AG20443 (cell line): ENCODE data around the gene GABRB1.
A peak's percentile ranks its signal among the peaks of the same experiment; 100 is the strongest.

ENCODE experiments used
- DNase-seq: peaks from one replicate; pipeline ENCODE4 v3.0.0; 2012; ENCODE audit warnings: low spot score, mixed read lengths

Gene GABRB1

DNA sequence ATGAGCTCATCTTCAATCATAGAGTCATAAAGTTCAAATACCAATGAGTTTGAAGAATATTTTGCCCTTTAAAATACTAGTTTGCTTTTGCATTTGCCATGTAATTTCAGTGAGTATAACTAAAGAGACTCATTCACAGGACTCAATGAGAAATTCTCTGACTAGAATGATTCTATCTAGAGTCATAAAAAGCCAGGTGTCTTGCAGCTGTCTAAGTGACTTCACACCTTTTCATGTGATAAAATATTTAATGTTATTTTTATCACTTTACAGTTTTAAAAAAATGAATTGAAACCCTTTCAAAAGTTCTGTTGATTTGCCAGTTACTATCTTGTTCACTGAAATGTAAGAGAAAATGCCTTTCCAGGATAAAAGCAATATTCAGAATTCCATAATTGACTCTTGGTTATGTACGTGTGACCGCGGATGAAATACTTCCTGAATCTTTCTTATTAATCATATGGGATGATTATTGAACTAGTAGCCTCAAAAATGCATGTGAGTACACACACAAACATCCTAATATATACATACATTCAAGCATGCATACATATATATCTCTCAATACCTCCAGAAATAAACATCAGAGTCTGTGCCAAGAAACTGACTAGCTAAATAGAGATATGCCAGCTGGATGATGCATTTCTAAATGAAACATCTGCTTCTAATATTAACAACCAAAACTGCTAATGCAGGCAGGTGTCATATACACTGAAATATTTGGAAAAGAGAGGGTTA lies 87.0 kb downstream of the GABRB1 start:
- DNase-seq: no peak

DNA sequence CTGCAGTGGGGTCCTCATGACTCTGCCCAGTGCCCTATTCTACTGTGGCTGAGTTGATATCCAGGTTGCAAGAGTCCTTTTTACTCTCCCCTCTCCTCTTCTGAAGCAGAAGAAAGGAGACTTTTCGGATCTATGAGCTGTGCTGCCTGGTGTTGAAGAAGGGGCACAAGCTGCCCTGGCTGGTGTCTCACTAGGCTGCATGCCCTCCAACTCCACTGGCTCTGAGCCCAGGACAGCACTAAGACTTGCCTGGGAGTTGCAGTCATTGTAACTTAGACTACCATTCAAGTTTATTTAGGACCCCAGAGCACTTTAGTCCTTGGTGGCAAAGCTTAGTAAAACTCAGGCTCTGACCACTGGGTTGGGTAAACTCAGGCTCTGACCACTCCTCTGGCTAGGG lies 89.4 kb downstream of the GABRB1 start:
- no peak for DNase-seq

DNA sequence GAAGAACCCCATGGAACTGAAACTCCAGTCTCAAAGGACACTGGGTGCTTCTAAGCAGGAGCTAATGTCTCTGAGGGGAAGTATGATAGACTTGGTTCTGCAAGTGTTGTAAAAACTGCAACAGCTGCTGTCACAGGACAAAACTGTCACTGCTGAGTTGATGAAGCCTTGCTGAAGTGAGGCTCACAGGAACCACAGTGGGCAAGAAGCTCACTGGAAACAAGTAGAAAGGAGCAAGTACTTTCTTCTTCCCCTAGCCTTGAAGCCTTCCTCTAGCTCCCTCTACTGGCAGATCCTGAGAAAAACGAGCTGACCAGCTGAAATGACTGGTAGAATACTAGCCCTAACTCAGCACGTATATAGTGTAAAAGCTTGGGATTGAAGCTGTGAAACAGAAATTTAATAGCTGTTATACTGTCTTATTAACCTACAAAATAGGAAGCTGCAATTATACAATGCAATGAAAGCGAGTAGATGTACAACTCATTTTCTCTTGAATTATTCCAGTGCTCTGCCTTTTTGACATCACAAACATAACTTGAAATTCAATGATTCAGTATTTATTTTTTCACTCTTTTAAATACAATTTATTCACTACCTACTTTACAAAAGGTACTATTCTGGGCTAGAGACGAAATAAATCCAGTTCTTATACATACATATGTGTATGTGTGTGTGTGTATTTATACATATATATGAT lies 91.4 kb downstream of the GABRB1 start:
- DNase-seq: peak; percentile 66

DNA sequence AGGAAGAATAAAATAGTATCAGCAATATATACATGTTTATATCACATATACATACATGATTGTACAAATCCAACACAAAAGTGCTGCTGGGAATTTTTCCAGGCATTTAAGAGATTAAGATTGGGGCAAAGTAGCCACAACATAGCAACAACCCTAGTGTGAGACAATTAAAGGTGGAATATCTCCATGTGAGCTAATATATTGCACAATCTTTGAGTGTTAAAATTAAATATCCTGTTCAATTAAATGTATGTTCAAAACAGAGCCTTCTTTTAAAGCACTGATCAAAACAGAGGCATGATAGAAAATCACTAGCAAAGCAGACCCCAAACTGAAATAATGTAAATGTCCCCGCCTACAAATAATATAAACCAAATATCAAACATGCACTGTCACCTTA lies 97.6 kb downstream of the GABRB1 start:
- DNase-seq: no peak

DNA sequence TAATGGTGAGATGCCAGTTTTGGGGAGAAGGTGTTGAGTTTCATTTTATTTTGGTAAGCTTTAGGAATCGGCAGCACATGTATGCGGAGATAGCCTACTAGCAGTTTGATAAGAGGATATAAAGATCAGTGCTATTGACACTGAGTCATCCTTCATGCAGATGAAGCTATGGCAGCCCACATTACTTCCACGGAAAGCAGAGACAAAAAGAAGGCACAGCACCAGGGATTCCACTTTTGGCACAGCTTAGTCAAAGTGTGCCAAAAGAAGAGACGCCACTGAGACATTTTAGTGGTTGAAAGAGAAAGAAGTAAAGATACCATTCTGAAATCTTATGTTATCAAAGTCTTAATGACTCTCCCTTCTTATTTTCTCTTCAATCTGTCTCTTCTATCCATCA lies 103.8 kb downstream of the GABRB1 start:
- DNase-seq: no peak

DNA sequence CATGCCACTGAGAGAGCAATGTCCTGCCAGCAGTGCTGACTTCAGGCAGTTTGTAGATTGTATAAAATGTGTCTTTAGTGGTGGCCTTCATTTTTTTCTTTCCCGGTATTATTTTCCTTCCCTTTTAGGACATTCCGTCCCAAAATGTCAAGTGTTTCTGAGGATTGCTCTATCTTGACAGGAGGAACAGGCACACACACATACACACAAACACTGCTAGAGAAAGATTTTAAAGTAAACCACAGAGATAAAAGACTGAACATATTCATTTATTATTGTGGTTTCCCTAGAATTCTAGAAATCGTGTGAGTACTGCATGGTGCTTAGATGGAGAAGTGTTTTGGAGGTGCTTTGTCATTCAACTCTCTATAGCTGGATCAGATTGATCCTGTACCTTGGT lies 111.9 kb downstream of the GABRB1 start:
- DNase-seq: no peak

DNA sequence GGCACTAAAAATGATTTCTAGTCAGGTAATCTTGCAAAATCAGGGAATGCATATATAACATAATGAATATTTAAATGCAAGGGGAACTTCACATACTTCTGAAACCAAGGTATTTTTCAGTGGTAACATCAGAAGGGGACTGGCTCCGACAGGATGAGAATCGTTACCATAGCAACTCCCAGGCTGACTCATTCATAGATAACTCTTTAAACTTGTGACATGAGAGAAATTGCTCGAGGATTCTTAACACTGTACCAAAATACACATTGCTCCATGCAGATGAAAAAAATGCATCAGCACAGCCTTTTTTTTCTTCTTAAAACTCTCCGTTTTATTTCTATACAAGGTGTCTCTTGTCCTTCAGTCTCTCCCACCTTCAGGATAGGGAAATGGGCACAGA lies 114.3 kb downstream of the GABRB1 start:
- no peak for DNase-seq

DNA sequence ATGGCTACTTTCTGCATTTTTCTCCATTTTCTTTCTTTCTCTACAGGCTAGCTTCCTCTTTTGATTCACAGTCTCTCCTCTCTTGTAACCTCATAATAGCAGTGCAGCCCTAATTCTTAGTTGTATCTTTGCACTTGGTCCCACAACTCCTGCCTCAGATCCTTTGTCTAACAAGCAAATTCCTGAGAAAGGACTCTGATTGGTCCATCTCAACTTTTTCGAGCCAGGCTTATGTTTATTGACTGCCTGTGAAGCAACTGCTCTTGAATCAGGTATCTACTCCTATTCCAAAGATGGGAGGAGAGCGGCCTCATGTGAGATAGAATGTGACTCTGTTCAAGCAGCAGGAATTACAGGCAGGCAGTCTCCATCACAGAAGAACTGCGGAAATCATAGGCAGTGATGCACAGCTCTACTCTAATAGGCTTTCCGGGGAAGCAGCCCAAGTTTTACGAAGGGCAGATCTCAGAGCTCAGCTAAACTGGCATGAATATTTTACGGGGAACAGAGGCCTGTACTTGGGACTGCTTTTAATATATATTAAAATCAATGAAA lies 123.5 kb downstream of the GABRB1 start:
- no peak for DNase-seq

DNA sequence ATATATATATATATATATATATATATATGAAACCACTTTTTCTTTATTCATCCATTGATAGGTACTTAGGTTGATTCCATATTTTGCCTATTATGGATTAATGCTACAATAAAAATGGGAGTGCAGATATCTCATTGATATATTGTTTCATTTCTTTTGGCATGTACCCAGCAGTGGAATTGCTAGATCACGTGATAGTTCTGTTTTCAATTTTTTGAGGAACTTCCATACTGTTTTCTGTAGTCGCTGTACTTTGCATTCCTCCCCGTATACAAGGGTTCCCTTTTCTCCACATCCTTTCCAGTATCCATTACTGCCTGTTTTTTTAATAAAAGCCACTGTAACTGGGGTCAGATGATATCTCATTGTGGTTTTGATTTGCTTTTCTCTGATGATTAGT lies 124.6 kb downstream of the GABRB1 start:
- no peak for DNase-seq

DNA sequence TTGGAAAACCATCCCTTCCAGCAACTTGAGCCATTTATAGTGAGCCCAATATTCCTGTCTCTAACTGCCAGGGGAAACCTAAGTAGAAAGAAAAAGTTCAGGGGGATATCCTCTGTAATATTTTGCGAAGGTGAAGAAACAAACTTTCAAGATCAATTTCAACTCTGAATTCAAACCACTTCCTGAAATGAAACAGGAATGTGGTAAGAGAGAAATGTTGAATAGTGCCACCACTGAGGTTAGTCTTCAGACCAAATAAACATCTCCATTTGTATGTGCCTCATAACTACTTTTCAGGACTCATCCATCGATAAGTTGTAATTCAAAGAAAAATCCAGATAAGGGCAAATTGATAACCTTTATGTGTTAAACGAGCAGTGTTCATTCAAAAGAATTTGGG lies 128.7 kb downstream of the GABRB1 start:
- no peak for DNase-seq

DNA sequence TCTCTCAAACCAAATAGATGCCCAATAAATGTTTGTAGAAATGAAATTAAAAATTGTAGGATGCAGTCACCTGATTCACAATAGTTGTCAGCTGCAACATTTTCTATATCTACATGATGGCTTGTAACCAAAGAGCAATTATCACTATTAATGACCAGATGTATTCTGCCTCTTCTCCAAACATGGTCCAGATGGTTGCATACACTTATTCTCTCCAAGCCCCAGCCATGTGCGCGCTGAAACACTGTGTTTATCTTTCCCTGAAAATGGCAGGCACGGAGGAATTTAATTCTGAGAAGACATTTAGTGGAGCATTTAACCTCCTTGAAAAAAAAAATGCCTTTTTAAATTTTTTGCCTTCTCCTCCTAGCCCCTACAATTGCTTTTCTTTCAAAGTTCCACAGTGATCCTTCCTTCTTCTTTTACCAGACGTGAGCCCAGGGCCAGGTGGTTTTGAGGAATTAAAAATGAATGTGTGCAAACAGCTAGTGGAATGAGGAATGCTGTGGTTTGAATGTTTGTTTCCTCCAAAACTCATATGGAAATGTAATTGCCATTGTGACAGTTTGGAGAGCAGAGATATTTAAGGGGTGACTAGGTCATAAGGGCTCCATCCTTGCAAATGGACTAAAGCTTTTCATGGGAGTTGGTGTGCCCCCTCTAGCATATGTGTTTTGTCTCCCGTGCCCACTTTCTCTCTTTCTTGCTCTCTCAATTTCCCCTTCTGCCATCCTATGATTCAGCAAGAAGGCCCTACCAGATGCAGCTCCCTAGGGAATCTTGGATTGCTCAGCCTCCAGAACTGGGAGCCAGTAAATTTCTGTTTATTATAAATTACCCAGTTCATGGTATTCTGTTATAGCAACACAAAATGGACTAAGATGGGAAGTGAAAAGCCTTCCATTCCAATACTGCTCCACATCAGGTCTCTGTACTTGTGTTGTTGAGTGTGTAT lies 136.0 kb downstream of the GABRB1 start:
- no peak for DNase-seq

DNA sequence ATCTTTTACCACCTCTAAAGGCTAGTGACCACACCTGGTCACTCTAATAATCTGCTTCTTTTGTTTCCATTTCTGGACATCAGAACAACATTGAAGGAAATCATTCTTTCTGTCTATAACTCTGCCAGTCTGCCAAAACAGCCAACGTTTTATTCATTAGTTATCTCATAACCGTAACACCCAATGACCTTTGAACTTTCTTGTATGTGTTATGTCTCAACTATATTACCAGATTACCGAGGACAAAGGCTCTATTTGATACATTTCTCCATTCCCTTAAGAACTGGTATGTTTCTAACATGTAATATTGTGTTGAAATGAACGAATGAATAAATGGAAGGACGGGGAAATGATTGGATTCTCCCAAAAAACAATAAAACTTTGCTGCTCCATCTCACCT lies 152.7 kb downstream of the GABRB1 start:
- DNase-seq: no peak

DNA sequence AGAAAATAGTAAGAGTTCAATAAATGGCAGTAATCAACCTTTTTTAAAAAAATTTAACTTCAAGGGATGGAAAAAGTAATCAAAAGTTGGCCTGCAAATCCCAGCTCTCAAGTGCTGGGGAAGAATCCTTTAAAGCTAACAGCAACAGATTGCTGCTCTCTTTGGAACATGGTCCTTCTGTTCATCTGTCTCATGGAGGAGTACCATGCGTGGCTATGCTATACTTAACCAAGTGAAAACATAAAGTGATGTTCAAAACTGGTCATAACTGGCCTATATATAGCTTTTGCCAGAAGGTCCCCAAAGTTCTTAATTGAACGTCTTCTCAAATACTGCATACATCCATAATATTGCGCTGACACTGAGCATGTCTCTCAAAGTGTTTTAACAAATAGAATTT lies 154.4 kb downstream of the GABRB1 start:
- no peak for DNase-seq

DNA sequence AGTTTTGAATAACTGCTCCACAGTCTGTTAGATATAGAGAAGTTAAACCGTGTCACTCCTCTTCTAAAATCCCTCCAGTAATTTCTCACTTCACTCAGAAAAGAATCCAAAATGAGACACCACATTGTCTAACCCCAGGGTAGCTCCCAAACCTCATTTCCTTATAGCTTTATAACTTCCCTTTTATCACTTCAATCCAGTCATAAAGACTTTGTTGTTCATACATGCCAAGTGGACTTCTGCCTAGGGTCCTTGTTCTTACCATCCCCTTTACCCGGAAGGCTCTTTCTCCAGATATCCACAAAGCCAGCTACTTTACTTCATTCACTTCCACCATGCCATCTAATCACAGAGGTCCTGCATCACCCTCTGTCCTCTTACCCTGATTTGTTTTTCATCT lies 156.2 kb downstream of the GABRB1 start:
- DNase-seq: no peak

DNA sequence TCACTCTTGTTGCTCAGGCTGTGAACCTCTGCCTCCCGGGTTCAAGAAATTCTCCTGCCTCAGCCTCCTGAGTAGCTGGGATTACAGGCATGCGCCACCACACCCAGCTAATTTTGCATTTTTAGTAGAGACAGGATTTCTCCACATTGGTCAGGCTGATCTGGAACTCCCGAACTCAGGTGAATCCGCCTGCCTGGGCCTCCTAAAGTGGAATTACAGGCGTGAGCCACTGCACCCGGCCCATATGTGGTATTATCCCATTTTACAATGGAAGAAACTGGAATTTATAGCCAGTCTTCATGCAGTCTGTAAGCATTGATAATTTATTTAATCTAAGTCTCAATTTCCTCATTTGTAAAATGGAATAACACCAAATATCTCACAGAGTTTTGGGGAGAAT lies 161.8 kb downstream of the GABRB1 start:
- DNase-seq: no peak

DNA sequence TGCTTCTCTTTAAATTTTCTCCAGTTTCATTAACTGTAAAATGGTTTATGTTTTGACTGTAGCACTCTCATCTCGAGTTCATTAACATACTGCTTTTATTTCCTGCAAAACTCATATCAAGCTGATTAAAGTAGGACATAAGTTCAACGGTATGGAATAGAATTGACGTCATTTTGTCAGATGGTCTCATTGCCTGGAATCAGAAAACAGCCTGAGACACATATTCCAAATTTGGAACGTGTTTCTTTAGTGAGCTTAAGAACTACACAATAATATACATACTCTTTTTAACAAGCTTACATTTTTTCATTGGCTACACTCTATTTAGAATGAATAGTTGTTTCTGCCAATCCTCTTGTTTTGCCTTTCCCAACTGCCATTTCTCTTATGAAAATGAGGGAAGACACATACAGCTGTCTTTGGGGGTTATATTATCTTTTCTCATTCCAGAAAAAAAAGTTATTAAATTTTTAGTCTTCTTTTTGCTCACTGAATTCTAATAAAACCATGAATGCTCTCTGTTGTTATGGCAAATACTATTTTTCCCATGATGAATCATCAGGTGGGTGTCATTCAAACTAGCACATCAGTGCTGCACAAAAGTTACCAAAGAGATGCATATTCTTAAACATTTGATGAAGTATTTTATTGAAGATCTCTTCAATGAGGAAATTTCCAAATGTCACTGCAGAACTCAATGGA lies 162.8 kb downstream of the GABRB1 start:
- DNase-seq: no peak

DNA sequence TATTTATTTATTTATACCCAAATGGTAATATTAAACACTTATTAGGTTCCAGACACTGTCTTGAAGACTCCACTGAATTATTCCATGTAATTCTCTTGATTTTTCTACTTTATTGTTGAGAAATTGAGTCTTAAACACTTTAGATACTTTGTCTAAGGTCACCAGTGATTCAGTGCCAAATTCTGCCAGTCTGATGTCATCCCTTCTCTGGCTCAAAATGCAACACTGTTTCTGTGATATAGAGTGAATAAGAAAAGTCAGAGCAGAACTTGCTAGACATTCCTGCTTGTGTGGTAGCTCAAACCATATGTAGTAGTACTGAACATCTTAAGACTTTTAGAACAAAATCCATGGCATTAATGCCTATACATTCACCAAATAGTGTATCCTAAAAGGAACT lies 164.3 kb downstream of the GABRB1 start:
- DNase-seq: no peak

DNA sequence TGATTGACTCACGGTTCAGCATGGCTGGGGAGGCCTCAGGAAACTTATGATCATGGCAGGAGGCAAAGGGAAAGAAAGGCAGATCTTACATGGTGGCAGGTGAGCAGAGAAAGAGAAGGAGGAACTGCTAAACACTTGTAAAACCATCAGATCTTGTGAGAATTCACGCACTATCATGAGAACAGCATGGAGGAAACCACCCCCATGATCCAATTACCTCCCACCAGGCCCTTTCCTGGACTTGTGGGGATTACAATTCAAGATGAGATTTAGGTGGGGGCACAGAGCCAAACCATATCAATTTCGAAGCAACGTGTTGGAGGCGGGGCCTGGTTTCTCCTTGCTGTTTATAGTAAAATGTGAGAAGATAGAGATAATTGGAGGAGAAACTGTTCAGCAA lies 167.4 kb downstream of the GABRB1 start:
- DNase-seq: no peak

DNA sequence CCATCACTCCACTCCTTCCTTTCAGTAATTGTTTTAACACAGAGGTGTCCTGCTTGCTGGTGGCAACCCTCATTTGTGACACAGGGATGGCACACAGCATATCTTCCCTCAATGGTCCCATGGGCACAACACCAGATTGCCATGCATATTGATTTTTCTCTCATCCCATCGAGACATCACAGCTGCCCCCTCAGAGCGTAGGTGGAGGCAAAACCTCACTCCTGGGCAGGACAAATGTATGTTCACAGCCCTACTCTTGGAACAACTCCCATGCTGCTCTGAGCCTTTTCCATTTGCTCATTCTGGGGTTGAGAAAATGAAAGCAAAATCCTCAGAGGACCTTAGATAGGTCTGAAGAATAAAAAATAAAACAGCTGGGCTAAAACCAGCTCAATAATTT lies 172.2 kb downstream of the GABRB1 start:
- DNase-seq: peak; percentile 8

DNA sequence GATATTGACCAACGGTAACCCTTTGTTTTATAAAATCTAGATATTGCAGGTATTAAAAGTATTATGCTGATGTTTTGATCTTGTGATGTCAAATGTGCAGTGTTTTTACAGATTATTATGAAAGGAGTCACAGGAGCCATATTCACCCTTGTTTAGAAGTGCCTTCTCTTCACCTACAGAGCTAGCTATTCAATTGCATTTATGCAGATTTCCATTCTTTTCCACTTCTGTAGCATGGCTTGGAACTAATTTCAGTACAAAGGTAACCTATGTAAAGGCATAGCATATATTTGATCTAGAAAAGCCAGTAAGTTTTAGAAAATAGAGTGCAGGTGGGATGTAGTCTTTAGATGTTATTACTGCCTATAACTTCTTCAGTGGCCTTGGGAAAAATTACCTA lies 176.2 kb downstream of the GABRB1 start:
- DNase-seq: no peak

DNA sequence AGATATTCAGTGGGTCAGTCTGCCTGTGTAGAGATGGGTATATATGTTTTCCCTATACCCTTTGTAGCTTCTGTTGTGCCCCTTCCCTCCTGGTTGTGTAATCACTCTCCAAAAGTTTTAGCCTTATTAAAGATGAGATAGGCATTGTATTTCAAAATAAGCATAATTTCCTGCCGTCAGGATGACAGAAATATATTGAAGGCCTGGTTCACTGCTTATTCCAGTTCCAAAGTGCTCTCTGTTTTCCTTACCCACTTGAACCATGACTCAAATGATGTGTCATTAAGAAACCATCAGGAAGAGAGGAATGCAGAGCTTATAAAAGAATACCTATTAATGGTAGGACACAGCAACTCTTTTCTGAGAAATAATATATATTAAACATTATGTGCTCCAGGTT lies 178.5 kb downstream of the GABRB1 start:
- DNase-seq: peak; percentile 12

DNA sequence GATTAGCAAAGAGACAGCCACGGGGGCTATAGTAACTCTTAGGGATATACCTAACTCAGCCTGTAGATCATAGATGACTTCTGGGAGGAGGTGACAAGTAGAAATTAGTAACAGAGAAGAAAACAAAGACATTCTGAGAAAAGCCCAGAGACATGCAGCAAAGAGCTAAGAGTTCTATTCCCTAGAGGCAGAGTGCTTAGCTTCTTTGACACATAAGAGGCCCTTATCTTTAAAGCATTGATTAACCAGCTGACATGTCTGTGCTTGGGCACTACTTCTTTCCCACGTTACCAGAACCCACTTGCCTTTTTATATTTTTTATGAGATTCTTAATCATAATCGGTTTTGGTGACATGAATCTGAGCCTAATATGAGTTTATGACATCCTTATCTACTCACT lies 179.5 kb downstream of the GABRB1 start:
- DNase-seq: no peak
